HepG2 (cell line): Measurements from ENCODE around the gene KANSL3. TPM values are rescaled to one million over a fixed set of nuclear protein-coding genes. Genes with fewer than 3 reads are reported as not detected.

Experiments
- ARID2 ChIP-seq: sonication (generic); formaldehyde crosslinking; IDR thresholded peaks from 2 replicates; pipeline ENCODE4 v1.8.1; 2022; ENCODE audit warnings: mild to moderate bottlenecking, missing genetic modification reagents, borderline replicate concordance
- ATF1 ChIP-seq: IDR thresholded peaks from 2 replicates; pipeline ENCODE4 v1.6.1; 2016; ENCODE audit warnings: mild to moderate bottlenecking, control low read depth
- BORCS8-MEF2B ChIP-seq: sonication (generic); formaldehyde crosslinking; IDR thresholded peaks from 2 replicates; pipeline ENCODE4 v1.8.0; 2022; ENCODE audit warnings: mild to moderate bottlenecking, missing genetic modification reagents
- CC2D1A ChIP-seq: sonication (generic); formaldehyde crosslinking; IDR thresholded peaks from 2 replicates; pipeline ENCODE4 v1.8.1; 2023; ENCODE audit warnings: mild to moderate bottlenecking, missing genetic modification reagents
- ELF3 ChIP-seq: IDR thresholded peaks from 2 replicates; pipeline ENCODE4 v1.6.1; 2016; ENCODE audit warnings: missing genetic modification reagents, missing compliant biosample characterization
- FOXJ3 ChIP-seq: sonication (generic); formaldehyde crosslinking; IDR thresholded peaks from 2 replicates; pipeline ENCODE4 v1.4.0; 2020; ENCODE audit warnings: missing genetic modification reagents, mild to moderate bottlenecking, borderline replicate concordance
- HMGXB4 ChIP-seq, 2 experiments: sonication (generic) in 1 of 2; formaldehyde crosslinking in 1 of 2; IDR thresholded peaks; 2 replicates each; pipeline versions ENCODE4 v1.4.0 to v1.6.1; 2018 to 2020; ENCODE audit warnings: missing genetic modification reagents in 2 of 2, borderline replicate concordance in 1 of 2, low read depth in 1 of 2, mild to moderate bottlenecking in 1 of 2, missing biosample characterization in 1 of 2
- KDM3A ChIP-seq: IDR thresholded peaks from 2 replicates; pipeline ENCODE4 v1.6.1; 2018; ENCODE audit warnings: low read depth, missing compliant biosample characterization
- KLF16 ChIP-seq, 2 experiments: sonication (generic) in 1 of 2; formaldehyde crosslinking in 1 of 2; IDR thresholded peaks; 2 replicates each; pipeline versions ENCODE4 v1.6.1 to v1.8.0; 2016 to 2023; ENCODE audit warnings: missing genetic modification reagents in 2 of 2, missing compliant biosample characterization in 1 of 2
- KMT2A ChIP-seq: sonication (generic); formaldehyde crosslinking; IDR thresholded peaks from 2 replicates; pipeline ENCODE4 v1.4.0; 2020; ENCODE audit warnings: missing genetic modification reagents
- MBD4 ChIP-seq: IDR thresholded peaks from 2 replicates; pipeline ENCODE4 v1.6.1; 2012; ENCODE audit warnings: low read length, inconsistent platforms, borderline replicate concordance
- NFRKB ChIP-seq: fragments of 450-650 bp; IDR thresholded peaks from 2 replicates; pipeline ENCODE4 v1.6.1; 2017
- RFX3 ChIP-seq: IDR thresholded peaks from 2 replicates; pipeline ENCODE4 v1.6.1; 2016; ENCODE audit warnings: missing biosample characterization, missing genetic modification reagents
- TBX3 ChIP-seq: fragments of 450-650 bp; IDR thresholded peaks from 2 replicates; pipeline ENCODE4 v1.6.1; 2017; ENCODE audit warnings: antibody characterized with exemption, mild to moderate bottlenecking, inconsistent platforms, borderline replicate concordance
- ZNF138 ChIP-seq: sonication (generic); formaldehyde crosslinking; IDR thresholded peaks from 2 replicates; pipeline ENCODE4 v1.5.0; 2020; ENCODE audit warnings: mild to moderate bottlenecking, low read depth, missing genetic modification reagents
- ZNF282 ChIP-seq: fragments of 450-650 bp; IDR thresholded peaks from 2 replicates; pipeline ENCODE4 v1.6.1; 2018; ENCODE audit not compliant: partially characterized antibody
- ZNF503 ChIP-seq: sonication (generic); formaldehyde crosslinking; IDR thresholded peaks from 2 replicates; pipeline ENCODE4 v1.4.0; 2020; ENCODE audit warnings: missing genetic modification reagents
- ZNF558 ChIP-seq: sonication (generic); formaldehyde crosslinking; IDR thresholded peaks from 2 replicates; pipeline ENCODE4 v1.9.0; 2022; ENCODE audit warnings: mild to moderate bottlenecking, missing genetic modification reagents, borderline replicate concordance
- ZSCAN30 ChIP-seq: sonication (generic); formaldehyde crosslinking; IDR thresholded peaks from 2 replicates; pipeline ENCODE4 v1.5.0; 2020; ENCODE audit warnings: mild to moderate bottlenecking, missing genetic modification reagents
- polyA plus RNA-seq, 8 experiments: library from polyadenylated mRNA; depleted of rRNA in 3 of 8; stranded (reverse) in 7 of 8; unstranded in 1 of 8; fragments of >200 nt; fragmentation: Illumina TruSeq in 4 of 8; extraction: Trizol in 4 of 8; gene quantifications; 2 replicates each; pipeline versions ENCODE4 v1.2.1 to v1.2.3, GENCODE V29; 2011 to 2016; ENCODE audit warnings: low read depth in 4 of 8, missing spikeins in 1 of 8, mixed read lengths in 1 of 8; ENCODE audit not compliant: insufficient read depth in 1 of 8
- total RNA-seq, 5 experiments: library from RNA; depleted of rRNA; stranded (reverse); fragments of >200 nt; fragmentation: Illumina TruSeq; extraction: Trizol; gene quantifications; 2 replicates each; pipeline ENCODE4 v1.2.3, GENCODE V29; 2016; ENCODE audit warnings: low read depth in 1 of 5
- TF ChIP-seq, protein P1 (sequence below): sonication (generic); formaldehyde crosslinking; IDR thresholded peaks from 2 replicates; pipeline ENCODE4 v1.5.0; 2020; ENCODE audit warnings: mild to moderate bottlenecking, missing genetic modification reagents
- TF ChIP-seq, protein P2 (sequence below): sonication (generic); formaldehyde crosslinking; IDR thresholded peaks from 2 replicates; pipeline ENCODE4 v1.4.0; 2020; ENCODE audit warnings: mild to moderate bottlenecking, missing genetic modification reagents

KANSL3 gene
- total and polyA plus RNA-seq, 2 of the 13 experiments (the other 11 are each of a cell fraction or from before 2014, with no cell fraction given): 20.8 to 37.3 TPM

GRCh38 chr2:96685577-96686459, 47.7 kb upstream of the KANSL3 start (continued):
- TF ChIP-seq, protein P1, sequence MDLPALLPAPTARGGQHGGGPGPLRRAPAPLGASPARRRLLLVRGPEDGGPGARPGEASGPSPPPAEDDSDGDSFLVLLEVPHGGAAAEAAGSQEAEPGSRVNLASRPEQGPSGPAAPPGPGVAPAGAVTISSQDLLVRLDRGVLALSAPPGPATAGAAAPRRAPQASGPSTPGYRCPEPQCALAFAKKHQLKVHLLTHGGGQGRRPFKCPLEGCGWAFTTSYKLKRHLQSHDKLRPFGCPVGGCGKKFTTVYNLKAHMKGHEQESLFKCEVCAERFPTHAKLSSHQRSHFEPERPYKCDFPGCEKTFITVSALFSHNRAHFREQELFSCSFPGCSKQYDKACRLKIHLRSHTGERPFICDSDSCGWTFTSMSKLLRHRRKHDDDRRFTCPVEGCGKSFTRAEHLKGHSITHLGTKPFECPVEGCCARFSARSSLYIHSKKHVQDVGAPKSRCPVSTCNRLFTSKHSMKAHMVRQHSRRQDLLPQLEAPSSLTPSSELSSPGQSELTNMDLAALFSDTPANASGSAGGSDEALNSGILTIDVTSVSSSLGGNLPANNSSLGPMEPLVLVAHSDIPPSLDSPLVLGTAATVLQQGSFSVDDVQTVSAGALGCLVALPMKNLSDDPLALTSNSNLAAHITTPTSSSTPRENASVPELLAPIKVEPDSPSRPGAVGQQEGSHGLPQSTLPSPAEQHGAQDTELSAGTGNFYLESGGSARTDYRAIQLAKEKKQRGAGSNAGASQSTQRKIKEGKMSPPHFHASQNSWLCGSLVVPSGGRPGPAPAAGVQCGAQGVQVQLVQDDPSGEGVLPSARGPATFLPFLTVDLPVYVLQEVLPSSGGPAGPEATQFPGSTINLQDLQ (CRISPR knock-in tag): 0 out of 2 replicates have a peak, but pooled peaks have one; percentile 36
- TF ChIP-seq KLF16 (CRISPR knock-in tag; IDR thresholded peaks at IDR 0.05) (peak in 1 of 2 experiments; percentile 41; a peak in 1 of 4 replicates), ARID2 (CRISPR knock-in tag) (no peak), ZNF558 (CRISPR knock-in tag) (no peak), ZNF138 (CRISPR knock-in tag) (no peak), CC2D1A (CRISPR knock-in tag) (no peak), BORCS8-MEF2B (peak; percentile 64; the same call in 1 of the 2 replicates), HMGXB4 (CRISPR knock-in tag; IDR thresholded peaks at IDR 0.05; ENCODE audit: borderline replicate concordance in 1 of 2, low read depth in 1 of 2) (peak in 1 of 2 experiments; percentile 86; a peak in 3 of 4 replicates), KMT2A (CRISPR knock-in tag) (0 out of 2 replicates have a peak, but pooled peaks have one; percentile 64), KDM3A (CRISPR knock-in tag) (peak; percentile 62; the same call in 1 of the 2 replicates), ZNF503 (no peak; the same call in 1 of the 2 replicates), ZNF282 (no peak), ELF3 (CRISPR knock-in tag) (peak; percentile 52), NFRKB (no peak), ZSCAN30 (CRISPR knock-in tag) (no peak), ATF1 (CRISPR knock-in tag) (no peak), FOXJ3 (no peak), TBX3 (peak; percentile 69; the same call in 1 of the 2 replicates), MBD4 (no peak), RFX3 (CRISPR knock-in tag) (no peak)
- TF ChIP-seq, protein P2, sequence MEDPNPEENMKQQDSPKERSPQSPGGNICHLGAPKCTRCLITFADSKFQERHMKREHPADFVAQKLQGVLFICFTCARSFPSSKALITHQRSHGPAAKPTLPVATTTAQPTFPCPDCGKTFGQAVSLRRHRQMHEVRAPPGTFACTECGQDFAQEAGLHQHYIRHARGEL (CRISPR knock-in tag): no peak
